ENCODE results near the gene TMEM45B. TPM values are rescaled to one million over a fixed set of nuclear protein-coding genes. Genes with fewer than 3 reads are reported as not detected.
"Not testable (repeated sequence)": the region's sequence is repeated elsewhere in the genome, so short reads cannot be mapped to it uniquely, and the experiment has no call there.

The TMEM45B gene
- total RNA-seq, 1 donor from 2014 or later, result not detected

DNA sequence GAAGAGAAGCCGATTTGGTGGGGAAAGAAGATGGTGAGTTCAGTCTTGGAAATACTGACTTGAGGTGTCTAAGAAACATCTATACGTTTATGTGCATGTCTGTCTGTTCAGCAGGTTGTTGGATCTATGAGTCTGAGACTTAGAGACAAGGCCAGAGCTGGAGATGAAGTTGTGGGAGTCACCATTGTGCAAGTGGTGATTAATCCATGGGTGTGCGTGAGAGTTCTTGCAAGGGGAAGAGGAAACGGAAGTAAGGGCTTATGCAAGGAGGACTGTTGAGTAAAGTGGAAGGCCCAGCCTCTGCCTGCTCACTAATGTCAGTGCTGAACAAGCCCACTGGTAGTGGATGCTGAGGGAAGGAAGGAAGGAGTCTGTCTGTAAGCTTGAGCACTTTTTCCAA is 9.7 kb downstream of the TMEM45B start:
- Mint-ChIP-seq H3K4me1 (no peaks in the 10 kb centered on the region), H3K27me3 (ENCODE audit: low read depth) (peaks cover 8% of the 10 kb centered on the region), H3K4me3 (no peak overlapping the region), H3K27ac (ENCODE audit: unreplicated experiment) (no peak overlapping the region), H3K36me3 (ENCODE audit: low read depth) (no peaks in the 10 kb centered on the region), H3K9me3 (no peaks in the 10 kb centered on the region)
- TF ChIP-seq, protein P1, sequence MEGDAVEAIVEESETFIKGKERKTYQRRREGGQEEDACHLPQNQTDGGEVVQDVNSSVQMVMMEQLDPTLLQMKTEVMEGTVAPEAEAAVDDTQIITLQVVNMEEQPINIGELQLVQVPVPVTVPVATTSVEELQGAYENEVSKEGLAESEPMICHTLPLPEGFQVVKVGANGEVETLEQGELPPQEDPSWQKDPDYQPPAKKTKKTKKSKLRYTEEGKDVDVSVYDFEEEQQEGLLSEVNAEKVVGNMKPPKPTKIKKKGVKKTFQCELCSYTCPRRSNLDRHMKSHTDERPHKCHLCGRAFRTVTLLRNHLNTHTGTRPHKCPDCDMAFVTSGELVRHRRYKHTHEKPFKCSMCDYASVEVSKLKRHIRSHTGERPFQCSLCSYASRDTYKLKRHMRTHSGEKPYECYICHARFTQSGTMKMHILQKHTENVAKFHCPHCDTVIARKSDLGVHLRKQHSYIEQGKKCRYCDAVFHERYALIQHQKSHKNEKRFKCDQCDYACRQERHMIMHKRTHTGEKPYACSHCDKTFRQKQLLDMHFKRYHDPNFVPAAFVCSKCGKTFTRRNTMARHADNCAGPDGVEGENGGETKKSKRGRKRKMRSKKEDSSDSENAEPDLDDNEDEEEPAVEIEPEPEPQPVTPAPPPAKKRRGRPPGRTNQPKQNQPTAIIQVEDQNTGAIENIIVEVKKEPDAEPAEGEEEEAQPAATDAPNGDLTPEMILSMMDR (conservative IDR thresholded peaks at IDR 0.05), result no peak
- DNase-seq (ENCODE audit: low read depth, low spot score), result no peak

DNA sequence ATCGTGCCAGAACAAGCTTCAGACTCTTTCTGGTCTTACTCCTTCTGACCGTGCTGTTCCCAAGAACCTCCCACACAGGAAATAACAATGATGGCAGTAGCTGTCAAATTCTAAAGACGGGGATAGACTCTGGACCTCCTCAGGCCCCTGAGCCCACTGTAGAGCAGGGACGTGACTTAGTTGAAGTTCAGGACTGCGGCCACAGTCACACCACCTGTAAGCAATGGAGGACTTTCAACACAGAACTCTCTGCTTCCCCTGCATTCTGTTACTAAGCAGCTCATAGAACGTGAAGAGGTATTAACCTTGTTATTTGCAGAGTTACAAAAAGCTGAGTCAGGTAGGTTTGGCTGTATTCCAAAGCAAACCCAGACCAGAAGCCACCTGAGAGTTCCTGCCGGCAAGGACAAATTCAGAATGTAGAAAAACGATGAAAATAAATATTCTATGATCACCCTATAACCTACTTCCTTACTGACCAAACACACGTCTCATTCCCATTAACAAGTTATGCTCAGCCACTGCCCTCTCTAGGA is 12.7 kb downstream of the TMEM45B start:
- no peak overlapping the region for H3K4me3 Mint-ChIP-seq
- no peaks in the 10 kb centered on the region for H3K4me1 Mint-ChIP-seq
- H3K9me3 Mint-ChIP-seq, result peaks cover 3% of the 10 kb centered on the region
- peaks cover 2% of the 10 kb centered on the region for H3K27me3 Mint-ChIP-seq (ENCODE audit: low read depth)
- no peak for DNase-seq (ENCODE audit: low read depth, low spot score)
- no peak overlapping the region for H3K27ac Mint-ChIP-seq (ENCODE audit: unreplicated experiment)
- H3K36me3 Mint-ChIP-seq (ENCODE audit: low read depth), result no peaks in the 10 kb centered on the region
- TF ChIP-seq, protein P1 (conservative IDR thresholded peaks at IDR 0.05), result no peak

DNA sequence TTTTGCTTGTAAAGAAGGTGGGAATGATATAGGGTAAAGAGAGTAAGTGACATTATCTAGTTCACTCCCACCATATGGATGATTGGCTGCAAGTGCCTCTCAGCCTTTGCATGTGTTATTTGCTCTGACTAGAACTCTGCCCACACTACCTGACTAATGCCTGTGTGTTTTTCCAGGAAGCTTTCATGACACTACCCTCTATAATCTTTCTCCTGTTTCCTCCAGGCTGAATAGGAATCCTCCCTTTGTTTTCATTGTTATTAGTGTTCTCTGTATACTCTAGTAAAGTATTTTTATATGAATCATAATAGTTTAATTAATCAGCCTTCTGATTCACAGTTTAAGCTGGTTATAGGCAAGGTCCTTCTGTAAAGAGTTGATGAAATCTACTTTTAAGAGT is 13.8 kb downstream of the TMEM45B start:
- H3K4me3 Mint-ChIP-seq; H3K9me3 Mint-ChIP-seq; H3K4me1 Mint-ChIP-seq; H3K36me3 Mint-ChIP-seq (ENCODE audit: low read depth); DNase-seq (ENCODE audit: low read depth, low spot score); H3K27ac Mint-ChIP-seq (ENCODE audit: unreplicated experiment); H3K27me3 Mint-ChIP-seq (ENCODE audit: low read depth): not testable (repeated sequence)

DNA sequence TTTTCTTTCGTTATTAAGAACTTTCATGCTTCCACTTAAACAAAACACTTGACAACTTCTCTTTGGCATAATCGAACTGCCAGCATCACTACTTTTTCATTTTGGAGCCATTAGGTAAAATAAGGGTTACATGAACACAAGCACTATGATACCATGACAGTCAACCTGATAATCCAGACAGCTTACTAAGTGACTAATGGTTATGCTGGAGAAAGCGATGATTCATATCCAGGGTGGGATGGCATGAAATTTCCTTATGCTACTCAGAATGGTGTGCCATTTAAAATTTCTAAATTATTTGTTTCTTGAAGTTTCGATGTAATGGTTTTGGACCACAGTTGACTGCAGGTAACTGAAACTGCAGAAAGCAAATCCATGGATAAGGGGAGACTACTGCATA is 15.6 kb downstream of the TMEM45B start:
- not testable (repeated sequence) for H3K4me1 Mint-ChIP-seq; H3K9me3 Mint-ChIP-seq; H3K27me3 Mint-ChIP-seq (ENCODE audit: low read depth); H3K36me3 Mint-ChIP-seq (ENCODE audit: low read depth); H3K4me3 Mint-ChIP-seq; DNase-seq (ENCODE audit: low read depth, low spot score); H3K27ac Mint-ChIP-seq (ENCODE audit: unreplicated experiment)

DNA sequence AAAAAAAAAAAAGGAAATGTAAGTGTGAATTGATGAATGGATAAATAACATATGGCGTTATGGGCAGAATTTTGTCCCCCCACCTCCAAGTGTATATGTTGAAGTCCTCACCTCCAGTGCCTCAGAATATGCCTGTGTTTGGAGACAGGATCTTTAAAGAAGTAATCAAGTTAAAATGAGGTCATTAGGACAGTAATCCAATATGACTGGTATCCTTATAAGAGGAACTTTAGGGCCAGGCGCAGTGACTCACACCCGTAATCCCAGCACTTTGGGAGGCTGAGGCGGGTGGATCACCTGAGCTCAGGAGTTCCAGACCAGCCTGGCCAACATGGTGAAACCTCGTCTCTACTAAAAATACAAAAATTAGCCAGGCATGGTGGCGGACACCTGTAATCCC is 17.6 kb downstream of the TMEM45B start:
- H3K9me3 Mint-ChIP-seq; H3K36me3 Mint-ChIP-seq (ENCODE audit: low read depth); H3K4me3 Mint-ChIP-seq; DNase-seq (ENCODE audit: low read depth, low spot score); H3K27me3 Mint-ChIP-seq (ENCODE audit: low read depth); H3K27ac Mint-ChIP-seq (ENCODE audit: unreplicated experiment); H3K4me1 Mint-ChIP-seq: not testable (repeated sequence)

DNA sequence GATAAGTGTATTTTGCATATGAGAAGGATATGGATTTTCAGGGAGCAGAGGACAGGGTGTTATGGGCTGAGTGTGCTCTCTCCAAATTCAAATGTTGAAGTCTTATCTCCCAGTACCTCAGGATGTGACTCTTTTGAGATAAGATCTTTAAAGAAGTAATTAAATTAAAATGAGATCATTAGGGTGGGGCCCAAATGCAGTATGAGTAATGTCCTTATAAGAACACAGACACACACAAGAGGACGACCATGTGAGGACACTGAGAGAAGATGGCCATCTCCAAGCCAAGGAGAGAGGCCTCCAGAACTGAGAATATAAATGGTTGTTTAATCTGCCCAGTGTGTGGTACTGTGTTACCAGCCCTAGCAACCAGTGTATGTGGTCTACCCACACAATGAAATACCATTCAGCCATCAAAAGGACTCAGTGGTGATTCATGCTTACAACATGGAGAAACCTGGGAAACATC is 20.8 kb downstream of the TMEM45B start:
- not testable (repeated sequence) for H3K4me1 Mint-ChIP-seq; H3K9me3 Mint-ChIP-seq; H3K4me3 Mint-ChIP-seq; H3K27me3 Mint-ChIP-seq (ENCODE audit: low read depth); DNase-seq (ENCODE audit: low read depth, low spot score); H3K27ac Mint-ChIP-seq (ENCODE audit: unreplicated experiment); H3K36me3 Mint-ChIP-seq (ENCODE audit: low read depth)

DNA sequence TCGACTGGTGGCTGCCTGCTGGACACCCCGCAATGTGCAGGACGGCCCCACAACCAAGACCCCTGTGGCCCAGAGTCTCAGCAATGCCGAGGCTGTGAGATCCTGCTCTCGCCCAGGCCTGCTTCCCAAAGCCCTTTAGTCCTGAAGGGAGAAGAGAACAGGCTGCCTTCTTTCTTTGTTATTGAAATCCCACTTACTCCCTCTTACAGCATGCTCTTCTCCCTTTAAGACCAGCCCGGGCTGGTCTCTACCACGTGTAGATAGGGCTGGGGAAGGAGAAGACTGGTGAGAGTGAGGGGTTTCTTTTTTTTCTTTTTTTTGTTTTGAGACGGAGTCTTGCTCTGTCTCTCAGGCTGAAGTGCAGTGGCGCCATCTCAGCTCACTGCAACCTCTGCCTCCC is 21.3 kb downstream of the TMEM45B start:
- Mint-ChIP-seq H3K27me3 (ENCODE audit: low read depth) (peaks cover 2% of the 10 kb centered on the region), H3K4me1 (no peaks in the 10 kb centered on the region), H3K27ac (ENCODE audit: unreplicated experiment) (no peak overlapping the region), H3K9me3 (no peaks in the 10 kb centered on the region), H3K4me3 (no peak overlapping the region), H3K36me3 (ENCODE audit: low read depth) (no peaks in the 10 kb centered on the region)
- DNase-seq (ENCODE audit: low read depth, low spot score), result no peak
- TF ChIP-seq, protein P1 (conservative IDR thresholded peaks at IDR 0.05), result no peak

DNA sequence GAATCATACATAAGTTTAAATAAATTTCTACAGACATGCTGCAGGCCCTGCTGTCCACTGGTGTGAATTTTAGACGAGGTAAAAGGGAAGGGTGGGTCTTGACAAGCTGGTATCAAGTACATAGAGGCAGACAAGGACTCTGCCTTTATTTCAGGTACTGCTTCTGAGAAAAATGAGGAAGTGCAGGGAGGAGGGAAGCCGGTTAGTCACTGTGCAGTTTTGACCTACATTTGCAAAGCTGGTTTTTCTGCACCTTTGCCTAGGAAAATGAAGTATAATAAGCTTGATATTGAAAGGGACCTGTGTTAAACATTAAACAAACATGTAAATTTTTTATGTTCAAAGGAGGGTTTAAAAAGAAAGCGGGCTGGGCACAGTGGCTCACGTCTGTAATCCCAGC is 24.6 kb downstream of the TMEM45B start:
- DNase-seq (ENCODE audit: low read depth, low spot score), result no peak
- Mint-ChIP-seq H3K27ac (ENCODE audit: unreplicated experiment) (no peak overlapping the region), H3K9me3 (no peaks in the 10 kb centered on the region), H3K36me3 (ENCODE audit: low read depth) (no peaks in the 10 kb centered on the region), H3K27me3 (ENCODE audit: low read depth) (peaks cover 2% of the 10 kb centered on the region), H3K4me3 (no peak overlapping the region), H3K4me1 (no peaks in the 10 kb centered on the region)
- TF ChIP-seq, protein P1 (conservative IDR thresholded peaks at IDR 0.05), result no peak

All from neural crest cell (in vitro differentiated cells).